Epithelial cell of proximal tubule (primary cell): ENCODE data around the gene MCTP2. TPM values are rescaled to one million over a fixed set of nuclear protein-coding genes. Genes with fewer than 3 reads are reported as not detected.

Experiments used
- DNase-seq: peaks from one replicate; pipeline ENCODE4 v3.0.0-alpha.2; 2011; ENCODE audit warnings: low read depth
- H3K4me3 ChIP-seq: 2 replicates; pipeline ENCODE4 v1.5.1; 2011; ENCODE audit warnings: low read depth, mild to moderate bottlenecking, low read length
- total RNA-seq: library from RNA; depleted of rRNA; stranded (reverse); fragments of >200 nt; gene quantifications from 2 replicates; pipeline ENCODE4 v1.2.3, GENCODE V29; 2015
- TF ChIP-seq, protein P1 (sequence below): conservative IDR thresholded peaks from 2 replicates; pipeline ENCODE4 v1.5.1; 2012; ENCODE audit warnings: low read depth, mild to moderate bottlenecking, low read length

MCTP2 gene
- total RNA-seq, 1 donor from 2014 or later, result 7.5 TPM

DNA sequence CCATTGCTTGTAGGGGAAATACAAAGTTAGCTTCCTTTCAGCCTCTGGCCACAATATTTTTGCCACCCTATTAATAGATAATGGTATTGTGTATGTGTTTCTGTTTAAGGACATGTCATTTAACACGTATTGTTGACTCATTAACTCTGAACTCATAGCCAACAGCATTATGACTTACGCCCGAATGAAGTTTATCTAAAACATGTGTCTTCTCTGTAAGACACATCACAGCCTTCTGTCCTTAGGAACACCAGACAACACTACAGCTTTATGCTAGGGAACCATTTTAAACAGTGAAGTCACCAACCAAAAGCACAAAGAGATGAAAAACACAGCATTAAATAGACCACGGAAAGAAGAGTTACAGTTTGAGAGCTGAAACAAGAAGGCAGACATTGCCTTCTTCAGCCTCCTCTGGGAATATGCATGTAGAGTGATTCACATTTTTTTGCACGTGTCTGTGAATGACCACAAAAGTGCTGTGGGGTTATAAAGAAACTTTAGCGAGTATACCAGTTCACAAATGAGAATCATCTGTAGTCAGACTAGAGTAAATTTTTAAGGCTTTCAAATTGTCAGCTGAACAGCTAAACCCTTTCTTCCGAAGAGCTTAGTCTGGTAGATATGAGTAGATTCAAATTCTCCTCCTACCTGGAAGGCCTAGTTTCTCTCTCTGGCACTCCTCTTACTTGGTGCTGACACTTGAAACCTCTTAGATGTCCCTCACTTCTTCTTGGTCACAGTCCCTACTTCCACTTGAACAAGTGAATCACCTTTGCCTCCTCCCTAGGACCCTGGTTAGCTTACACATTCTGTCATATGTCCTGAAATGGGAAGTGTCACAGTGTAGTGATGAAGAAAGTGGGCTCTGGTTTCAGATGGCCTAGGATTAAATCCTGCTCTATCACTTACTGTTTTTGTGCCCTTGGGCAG is 32.2 kb downstream of the MCTP2 start:
- TF ChIP-seq, protein P1, sequence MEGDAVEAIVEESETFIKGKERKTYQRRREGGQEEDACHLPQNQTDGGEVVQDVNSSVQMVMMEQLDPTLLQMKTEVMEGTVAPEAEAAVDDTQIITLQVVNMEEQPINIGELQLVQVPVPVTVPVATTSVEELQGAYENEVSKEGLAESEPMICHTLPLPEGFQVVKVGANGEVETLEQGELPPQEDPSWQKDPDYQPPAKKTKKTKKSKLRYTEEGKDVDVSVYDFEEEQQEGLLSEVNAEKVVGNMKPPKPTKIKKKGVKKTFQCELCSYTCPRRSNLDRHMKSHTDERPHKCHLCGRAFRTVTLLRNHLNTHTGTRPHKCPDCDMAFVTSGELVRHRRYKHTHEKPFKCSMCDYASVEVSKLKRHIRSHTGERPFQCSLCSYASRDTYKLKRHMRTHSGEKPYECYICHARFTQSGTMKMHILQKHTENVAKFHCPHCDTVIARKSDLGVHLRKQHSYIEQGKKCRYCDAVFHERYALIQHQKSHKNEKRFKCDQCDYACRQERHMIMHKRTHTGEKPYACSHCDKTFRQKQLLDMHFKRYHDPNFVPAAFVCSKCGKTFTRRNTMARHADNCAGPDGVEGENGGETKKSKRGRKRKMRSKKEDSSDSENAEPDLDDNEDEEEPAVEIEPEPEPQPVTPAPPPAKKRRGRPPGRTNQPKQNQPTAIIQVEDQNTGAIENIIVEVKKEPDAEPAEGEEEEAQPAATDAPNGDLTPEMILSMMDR, result no peak
- no peak for DNase-seq
- H3K4me3 ChIP-seq, result no peak overlapping the region

DNA sequence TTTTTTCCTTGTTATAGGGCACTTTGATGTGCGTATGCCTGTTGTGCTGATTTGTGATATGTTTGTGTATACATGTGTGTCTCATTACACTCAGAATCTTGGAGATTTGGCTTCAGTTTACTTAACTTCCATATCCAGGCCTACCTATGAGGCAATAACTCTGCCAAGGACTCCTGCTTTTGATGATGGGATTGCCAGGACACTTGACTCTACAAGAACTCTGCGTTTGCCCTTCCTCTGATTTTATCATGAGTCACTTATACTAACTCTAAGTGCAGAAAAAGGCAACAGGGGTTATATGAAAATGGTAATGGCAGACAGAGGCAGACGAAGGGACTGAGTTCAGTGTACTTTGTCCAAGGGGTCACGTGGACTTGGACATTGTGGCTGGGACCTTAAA is 33.6 kb downstream of the MCTP2 start:
- DNase-seq, result peak; percentile 19
- TF ChIP-seq, protein P1, result no peak
- H3K4me3 ChIP-seq, result no peak overlapping the region

DNA sequence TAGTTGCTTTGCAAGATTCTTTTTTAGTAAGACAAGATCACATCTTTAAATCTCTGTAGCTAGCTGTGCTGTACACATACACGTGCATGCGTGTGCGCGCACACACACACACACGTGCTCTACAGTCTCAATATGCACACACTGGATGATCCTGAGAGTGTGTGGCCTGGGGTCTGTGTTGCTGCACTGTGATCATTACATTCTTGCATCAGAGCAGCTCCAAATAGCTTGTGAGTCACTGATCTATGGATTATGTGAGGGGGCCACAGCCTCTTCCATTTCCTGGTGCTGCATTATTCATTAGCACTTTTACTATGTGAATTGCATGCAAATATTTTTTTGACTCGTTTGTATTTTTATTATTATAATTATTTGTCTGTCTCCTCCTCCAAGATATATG is 34.6 kb downstream of the MCTP2 start:
- TF ChIP-seq, protein P1, result no peak
- H3K4me3 ChIP-seq, result no peak overlapping the region
- no peak for DNase-seq

DNA sequence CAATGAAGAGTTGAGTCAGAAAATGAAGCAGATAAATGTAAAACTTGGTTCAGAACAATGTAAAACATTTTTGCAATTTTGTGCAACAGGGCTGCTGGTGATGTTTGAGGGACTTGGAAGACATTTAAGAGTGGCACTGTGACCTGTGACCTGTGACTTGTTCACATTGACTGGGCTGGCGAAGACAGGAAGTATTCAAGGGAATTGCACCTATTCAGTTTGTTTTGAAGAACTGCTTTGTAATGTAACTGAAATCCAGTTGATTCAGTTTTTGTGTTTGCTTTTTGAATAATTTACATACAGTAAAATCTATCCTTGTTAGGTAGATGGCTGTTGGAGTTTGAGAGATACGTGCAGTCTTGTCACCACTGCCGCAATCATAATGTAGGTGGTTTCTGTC is 35.4 kb downstream of the MCTP2 start:
- no peak overlapping the region for H3K4me3 ChIP-seq
- TF ChIP-seq, protein P1, result no peak
- no peak for DNase-seq

DNA sequence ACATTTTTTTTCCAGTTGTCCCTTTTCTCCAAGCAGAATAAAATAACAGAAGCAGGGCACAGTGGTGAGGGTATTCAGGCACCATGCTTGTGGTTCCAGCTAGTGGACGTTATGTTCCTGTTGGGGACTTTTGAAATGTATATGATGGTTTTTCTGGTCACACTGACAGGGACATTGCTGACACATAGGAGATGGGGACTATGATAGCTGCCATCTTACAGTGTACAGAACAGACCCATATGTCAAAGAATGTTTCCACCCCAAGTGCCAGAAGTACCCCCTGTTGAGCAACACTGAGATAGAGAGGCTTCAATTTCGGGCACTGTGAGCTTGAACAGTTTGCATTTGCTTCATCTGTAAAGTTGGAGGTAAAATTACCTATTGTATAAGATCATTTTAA is 38.6 kb downstream of the MCTP2 start:
- no peak for DNase-seq
- TF ChIP-seq, protein P1, result no peak
- H3K4me3 ChIP-seq, result no peak overlapping the region

DNA sequence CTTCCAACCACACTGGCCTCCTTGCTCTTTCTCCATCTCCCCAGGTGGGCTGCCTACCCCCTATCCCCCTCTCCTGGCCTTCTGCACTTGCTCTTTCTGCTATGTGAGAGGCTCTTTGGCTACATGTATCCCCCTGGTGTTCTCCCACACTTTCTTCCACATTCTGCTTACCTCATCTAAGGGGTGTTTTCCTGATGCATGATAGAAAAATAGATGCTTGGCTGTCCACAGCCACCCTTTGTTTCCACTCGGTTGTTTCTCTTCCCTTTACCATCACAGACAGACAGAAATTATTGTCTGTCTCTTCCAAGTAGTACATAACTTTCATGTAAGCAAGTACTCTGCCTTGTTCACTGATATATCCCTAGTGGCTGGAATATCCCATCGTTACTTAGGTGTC is 39.2 kb downstream of the MCTP2 start:
- no peak for DNase-seq
- no peak overlapping the region for H3K4me3 ChIP-seq
- TF ChIP-seq, protein P1, result no peak
